Dermis blood vessel endothelial cell (primary cell): Measurements from ENCODE around the gene CDKN2AIPNL. TPM values are rescaled to one million over a fixed set of nuclear protein-coding genes. Genes with fewer than 3 reads are reported as not detected.

ENCODE experiments used
- DNase-seq: peaks from one replicate; pipeline ENCODE4 v3.0.0; 2010
- total RNA-seq: library from RNA; depleted of rRNA; stranded (reverse); fragments of >200 nt; gene quantifications from 2 replicates; pipeline ENCODE4 v1.2.3, GENCODE V29; 2014

Gene CDKN2AIPNL
- total RNA-seq = 27.1 and 28.8 TPM in 2 replicates

- DNase-seq = peak; percentile 94
Observed at GRCh38 chr5:134411546-134412266, at the start of gene CDKN2AIPNL. TSS of gene CDKN2AIPNL (minus strand) at chr5:134411881. CDS start at chr5:134411854, 27 bp downstream.

GRCh38 chr5:134460551-134460950, 48.9 kb upstream of the CDKN2AIPNL start:
- DNase-seq = no peak

- no peak for DNase-seq
Observed at GRCh38 chr5:134459491-134459890, 47.8 kb upstream of the CDKN2AIPNL start.

GRCh38 chr5:134459010-134459403, 47.3 kb upstream of the CDKN2AIPNL start:
- no peak for DNase-seq

GRCh38 chr5:134458234-134459009, 46.7 kb upstream of the CDKN2AIPNL start:
- no peak for DNase-seq

GRCh38 chr5:134457801-134458200, 46.1 kb upstream of the CDKN2AIPNL start:
- DNase-seq = no peak

- DNase-seq = no peak
Observed at GRCh38 chr5:134456825-134457224, 45.1 kb upstream of the CDKN2AIPNL start.

- no peak for DNase-seq
Observed at GRCh38 chr5:134455466-134455865, 43.8 kb upstream of the CDKN2AIPNL start.

- no peak for DNase-seq
Observed at GRCh38 chr5:134453016-134453415, 41.3 kb upstream of the CDKN2AIPNL start.

GRCh38 chr5:134451936-134452505, 40.3 kb upstream of the CDKN2AIPNL start:
- DNase-seq = peak; percentile 76

GRCh38 chr5:134451225-134451935, 39.7 kb upstream of the CDKN2AIPNL start:
- DNase-seq = no peak

GRCh38 chr5:134450374-134450773, 38.7 kb upstream of the CDKN2AIPNL start:
- no peak for DNase-seq

GRCh38 chr5:134449167-134449566, 37.5 kb upstream of the CDKN2AIPNL start:
- DNase-seq = no peak

- DNase-seq = no peak
Observed at GRCh38 chr5:134447815-134448520, 36.3 kb upstream of the CDKN2AIPNL start.

GRCh38 chr5:134446938-134447337, 35.3 kb upstream of the CDKN2AIPNL start:
- DNase-seq = no peak

GRCh38 chr5:134445856-134446818, 34.5 kb upstream of the CDKN2AIPNL start:
- DNase-seq = no peak

GRCh38 chr5:134444941-134445471, 33.3 kb upstream of the CDKN2AIPNL start:
- no peak for DNase-seq

- DNase-seq = no peak
Observed at GRCh38 chr5:134440201-134440755, 28.6 kb upstream of the CDKN2AIPNL start.

- peak; percentile 78 for DNase-seq
Observed at GRCh38 chr5:134439210-134439654, 27.6 kb upstream of the CDKN2AIPNL start.

GRCh38 chr5:134438721-134439123, 27.0 kb upstream of the CDKN2AIPNL start:
- DNase-seq = no peak
